Measurements from ENCODE around the gene MVD. TPM values are rescaled to one million over a fixed set of nuclear protein-coding genes. Genes with fewer than 3 reads are reported as not detected.

The MVD gene
- polyA plus RNA-seq, 1 donor (not counting 4 experiments of a cell fraction or from before 2014, with no cell fraction given), result 59.6 TPM

DNA sequence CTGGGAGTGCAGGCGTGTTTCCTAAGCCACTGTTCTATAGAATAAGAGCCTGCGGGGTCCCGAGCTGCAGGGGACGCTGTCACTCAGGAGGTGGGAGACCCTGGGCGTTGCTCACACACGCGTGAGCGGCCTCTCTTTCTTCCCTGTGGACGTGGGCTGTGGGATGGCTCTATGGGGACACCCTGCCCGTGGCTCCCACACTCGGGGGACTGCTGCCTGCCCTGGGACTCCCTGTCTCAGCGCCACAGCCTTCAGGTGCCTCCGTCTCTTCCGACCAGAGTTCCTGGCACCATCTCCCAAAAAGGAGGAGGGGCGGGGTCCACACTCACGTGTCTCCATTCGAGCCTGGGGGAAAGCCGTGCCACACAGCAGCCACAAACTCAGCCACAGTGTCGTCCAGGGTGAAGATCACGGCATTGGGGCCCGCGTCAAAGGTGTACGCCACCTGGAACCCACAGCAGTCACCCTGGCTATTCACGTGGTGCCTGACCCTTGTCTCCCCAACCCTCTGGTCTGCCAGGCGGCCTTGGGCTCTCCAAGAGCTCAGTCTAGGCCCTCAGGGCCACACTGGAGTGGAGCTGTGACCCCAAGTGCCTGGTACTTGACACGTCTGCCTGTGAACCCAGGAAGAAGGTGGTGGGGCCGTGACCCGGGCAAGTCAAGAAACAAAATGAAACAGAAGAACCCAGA is 8.4 kb downstream of the MVD start:
- no peak overlapping the region for H2AFZ ChIP-seq (ENCODE audit: control insufficient read depth, low read length)
- DNase-seq (ENCODE audit: low read depth, low spot score), result no peak
- H3K4me2 ChIP-seq (ENCODE audit: control insufficient read depth, extremely low read depth, insufficient read depth, low read depth, low read length), result no peak overlapping the region
- H3K9me1 ChIP-seq (ENCODE audit: control insufficient read depth, extremely low read depth, insufficient read depth, low read length), result no peaks in the 10 kb centered on the region
- no peak overlapping the region for H3K4me3 ChIP-seq (ENCODE audit: control insufficient read depth in 2 of 3, extremely low read depth in 1 of 3, insufficient read depth in 2 of 3, low read depth in 1 of 3, low read length in 3 of 3)
- no peaks in the 10 kb centered on the region for H3K4me1 ChIP-seq (ENCODE audit: control insufficient read depth, extremely low read depth, insufficient read depth, low read length)
- no peaks in the 10 kb centered on the region for H3K9me3 ChIP-seq (ENCODE audit: control insufficient read depth, low read depth, low read length)
- H3K9ac ChIP-seq (ENCODE audit: control insufficient read depth, extremely low read depth, insufficient read depth, low read length), result no peak overlapping the region
- FAIRE-seq, result no peak
- dilution Hi-C loops (cut with MboI; ENCODE audit: extremely low pct_ligation_motif_present, low sequenced_read_pairs), result loop anchor here (25.0 kb wide), 1 partner anchor 108 kb away; no protein-coding TSS in a partner anchor
- TF ChIP-seq EZH2 (IDR thresholded peaks at IDR 0.05; ENCODE audit: low read length), result no peak
- TF ChIP-seq, protein P1, sequence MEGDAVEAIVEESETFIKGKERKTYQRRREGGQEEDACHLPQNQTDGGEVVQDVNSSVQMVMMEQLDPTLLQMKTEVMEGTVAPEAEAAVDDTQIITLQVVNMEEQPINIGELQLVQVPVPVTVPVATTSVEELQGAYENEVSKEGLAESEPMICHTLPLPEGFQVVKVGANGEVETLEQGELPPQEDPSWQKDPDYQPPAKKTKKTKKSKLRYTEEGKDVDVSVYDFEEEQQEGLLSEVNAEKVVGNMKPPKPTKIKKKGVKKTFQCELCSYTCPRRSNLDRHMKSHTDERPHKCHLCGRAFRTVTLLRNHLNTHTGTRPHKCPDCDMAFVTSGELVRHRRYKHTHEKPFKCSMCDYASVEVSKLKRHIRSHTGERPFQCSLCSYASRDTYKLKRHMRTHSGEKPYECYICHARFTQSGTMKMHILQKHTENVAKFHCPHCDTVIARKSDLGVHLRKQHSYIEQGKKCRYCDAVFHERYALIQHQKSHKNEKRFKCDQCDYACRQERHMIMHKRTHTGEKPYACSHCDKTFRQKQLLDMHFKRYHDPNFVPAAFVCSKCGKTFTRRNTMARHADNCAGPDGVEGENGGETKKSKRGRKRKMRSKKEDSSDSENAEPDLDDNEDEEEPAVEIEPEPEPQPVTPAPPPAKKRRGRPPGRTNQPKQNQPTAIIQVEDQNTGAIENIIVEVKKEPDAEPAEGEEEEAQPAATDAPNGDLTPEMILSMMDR (optimal IDR thresholded peaks at IDR 0.05 in 1 of 3, IDR thresholded peaks at IDR 0.05 in 1 of 3, conservative IDR thresholded peaks at IDR 0.05 in 1 of 3; ENCODE audit: extremely low read depth in 1 of 3, insufficient read depth in 2 of 3, low read length in 3 of 3), result no peak
- H4K20me1 ChIP-seq (ENCODE audit: control insufficient read depth, extremely low read depth, insufficient read depth, low read length), result peaks cover 22% of the 10 kb centered on the region
- no peaks in the 10 kb centered on the region for H3K27me3 ChIP-seq (ENCODE audit: control insufficient read depth, extremely low read depth, insufficient read depth, low read length)
- H3K79me2 ChIP-seq (ENCODE audit: control insufficient read depth, insufficient read depth, low read length), result peaks cover 25% of the 10 kb centered on the region
- peaks cover 44 to 45% of the 10 kb centered on the region in 2 experiments for H3K36me3 ChIP-seq (ENCODE audit: control insufficient read depth in 2 of 2, extremely low read depth in 1 of 2, insufficient read depth in 2 of 2, low read length in 2 of 2)
- no peak overlapping the region for H3K27ac ChIP-seq (ENCODE audit: control insufficient read depth, insufficient read depth, low read length)

DNA sequence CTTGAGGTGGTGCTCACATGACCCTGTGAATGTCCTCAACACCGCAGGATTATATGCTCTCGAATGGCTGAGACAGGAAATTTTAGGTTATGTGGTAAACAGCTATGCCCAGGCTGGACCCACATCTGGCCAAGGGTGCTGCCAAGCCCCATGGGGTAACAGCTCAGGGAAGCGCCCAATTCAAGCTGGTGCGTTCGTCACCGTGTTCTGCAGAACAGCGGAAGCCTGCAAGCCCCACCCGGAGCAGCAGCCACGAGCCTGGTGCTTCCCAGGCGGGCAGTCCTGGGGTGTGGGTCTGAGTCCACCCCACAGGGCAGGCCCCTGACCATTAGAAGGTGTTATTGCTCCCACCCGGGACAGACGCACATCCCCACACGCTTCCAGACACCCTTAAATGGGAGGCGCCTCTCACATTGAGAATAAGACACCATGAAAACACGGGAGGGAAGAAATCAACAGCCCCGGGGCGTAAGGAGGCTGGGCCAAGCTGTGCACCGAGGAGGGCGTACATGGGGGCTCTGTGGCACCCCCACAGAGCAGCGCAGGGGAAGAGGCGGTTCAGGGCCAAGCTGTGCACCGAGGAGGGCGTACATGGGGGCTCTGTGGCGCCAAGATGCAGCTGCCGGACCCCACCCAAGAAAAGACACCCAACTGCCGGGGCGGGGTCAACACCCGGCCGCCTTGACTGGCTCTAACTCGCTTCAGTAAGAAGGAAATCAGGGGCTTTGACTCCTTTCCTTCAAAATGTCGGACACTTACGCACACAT is 9.1 kb downstream of the MVD start:
- Histone ChIP-seq H2AFZ (ENCODE audit: control insufficient read depth, low read length) (no peak overlapping the region), H3K79me2 (ENCODE audit: control insufficient read depth, insufficient read depth, low read length) (peaks cover 18% of the 10 kb centered on the region), H3K4me3 (ENCODE audit: control insufficient read depth in 2 of 3, extremely low read depth in 1 of 3, insufficient read depth in 2 of 3, low read depth in 1 of 3, low read length in 3 of 3) (no peak overlapping the region), H4K20me1 (ENCODE audit: control insufficient read depth, extremely low read depth, insufficient read depth, low read length) (peaks cover 17% of the 10 kb centered on the region), H3K9me1 (ENCODE audit: control insufficient read depth, extremely low read depth, insufficient read depth, low read length) (no peaks in the 10 kb centered on the region), H3K4me1 (ENCODE audit: control insufficient read depth, extremely low read depth, insufficient read depth, low read length) (no peaks in the 10 kb centered on the region), H3K4me2 (ENCODE audit: control insufficient read depth, extremely low read depth, insufficient read depth, low read depth, low read length) (no peak overlapping the region), H3K27me3 (ENCODE audit: control insufficient read depth, extremely low read depth, insufficient read depth, low read length) (no peaks in the 10 kb centered on the region), H3K36me3 (ENCODE audit: control insufficient read depth in 2 of 2, extremely low read depth in 1 of 2, insufficient read depth in 2 of 2, low read length in 2 of 2) (peaks cover 40 to 45% of the 10 kb centered on the region in 2 experiments), H3K9me3 (ENCODE audit: control insufficient read depth, low read depth, low read length) (no peaks in the 10 kb centered on the region), H3K27ac (ENCODE audit: control insufficient read depth, insufficient read depth, low read length) (no peak overlapping the region), H3K9ac (ENCODE audit: control insufficient read depth, extremely low read depth, insufficient read depth, low read length) (no peak overlapping the region)
- DNase-seq (ENCODE audit: low read depth, low spot score) (no peak), FAIRE-seq (no peak)
- dilution Hi-C loops (cut with MboI; ENCODE audit: extremely low pct_ligation_motif_present, low sequenced_read_pairs), result loop anchor here (25.0 kb wide), 1 partner anchor 109 kb away; no protein-coding TSS in a partner anchor
- no peak for TF ChIP-seq EZH2 (IDR thresholded peaks at IDR 0.05; ENCODE audit: low read length)
- TF ChIP-seq, protein P1 (optimal IDR thresholded peaks at IDR 0.05 in 1 of 3, IDR thresholded peaks at IDR 0.05 in 1 of 3, conservative IDR thresholded peaks at IDR 0.05 in 1 of 3; ENCODE audit: extremely low read depth in 1 of 3, insufficient read depth in 2 of 3, low read length in 3 of 3), result no peak
